ENCODE data around the gene PECR. TPM values are rescaled to one million over a fixed set of nuclear protein-coding genes. Genes with fewer than 3 reads are reported as not detected.

Gene PECR
- total and polyA plus RNA-seq, 9 of the 15 experiments (the other 6 are each of a cell fraction or from before 2014, with no cell fraction given), result 1.1 to 10.3 (median 8.2) TPM

GRCh38 chr2:216064665-216065064, 16.9 kb downstream of the PECR start:
- no peaks in the 10 kb centered on the region for H3K79me2 ChIP-seq (ENCODE audit: control insufficient read depth, insufficient read depth, low read length)
- ChIA-PET POLR2A (no interaction called here), CTCF (ENCODE audit: low intra/inter-chr PET ratio) (no interaction called here)
- no peaks in the 10 kb centered on the region for H3K9me1 ChIP-seq (ENCODE audit: control insufficient read depth, insufficient read depth, low read length)
- intact Hi-C loops (cut with micrococcal nuclease), result loop anchor here (1.0 kb wide), 1 partner anchor 76 kb away; no protein-coding TSS in a partner anchor
- no peak overlapping the region for H3K9ac ChIP-seq (ENCODE audit: insufficient read depth in 1 of 2, low read depth in 2 of 2, low read length in 2 of 2)
- no peaks in the 10 kb centered on the region for H3K27me3 ChIP-seq (ENCODE audit: control insufficient read depth in 2 of 2, insufficient read depth in 2 of 2, low read length in 2 of 2)
- H2AFZ ChIP-seq (ENCODE audit: low read depth, low read length), result no peak overlapping the region
- BruUV-seq (replicated peaks), result no TSS peak
- H3K4me1 ChIP-seq (replicated peaks in 1 of 2; ENCODE audit: control insufficient read depth in 2 of 2, insufficient read depth in 2 of 2, low read length in 2 of 2), result no peaks in the 10 kb centered on the region; a peak in 1 of 5 replicates
- H3K27ac ChIP-seq (ENCODE audit: extremely low read depth, low read depth, low read length), result no peak overlapping the region
- 25% methylated on average over 1 of the region's 1 CpG for WGBS (ENCODE audit: insufficient coverage, low coverage, missing lambda C conversion rate)
- H3K4me3 ChIP-seq, result no peak overlapping the region
- peaks cover 6% of the 10 kb centered on the region; the same call in 1 of the 3 replicates for H3K36me3 ChIP-seq (ENCODE audit: control insufficient read depth, insufficient read depth, low read length)
- no peak for ATAC-seq
- no peak for FAIRE-seq
- H4K20me1 ChIP-seq (replicated peaks; ENCODE audit: control insufficient read depth, insufficient read depth, low read length), result no peaks in the 10 kb centered on the region
- no peak overlapping the region for H3K4me2 ChIP-seq (ENCODE audit: insufficient read depth, low read length)
- in situ Hi-C loops (cut with MboI), result no loop called here
- no peaks in the 10 kb centered on the region for H3K9me3 ChIP-seq (replicated peaks; ENCODE audit: control insufficient read depth, insufficient read depth, low read depth, low read length)
- no peak for TF ChIP-seq KDM2B (CRISPR knock-in tag; IDR thresholded peaks at IDR 0.05)
- TF ChIP-seq TFE3 (CRISPR knock-in tag; IDR thresholded peaks at IDR 0.05), result no peak
- TF ChIP-seq ZNF224 (CRISPR knock-in tag; IDR thresholded peaks at IDR 0.05), result no peak
- no peak for DNase-seq (ENCODE audit: extremely low read depth in 1 of 4, low spot score in 3 of 4)

GRCh38 chr2:216064014-216064630, 17.5 kb downstream of the PECR start:
- no peak overlapping the region for H3K27ac ChIP-seq (ENCODE audit: extremely low read depth, low read depth, low read length)
- BruUV-seq (replicated peaks), result no TSS peak
- FAIRE-seq (peak; percentile 49), ATAC-seq (peak; percentile 57; the same call in 2 of the 3 replicates), DNase-seq (ENCODE audit: extremely low read depth in 1 of 4, low spot score in 3 of 4) (no peak)
- ChIA-PET POLR2A (no interaction called here), CTCF (ENCODE audit: low intra/inter-chr PET ratio) (no interaction called here)
- in situ Hi-C loops (cut with MboI) (no loop called here), intact Hi-C loops (cut with micrococcal nuclease) (loop anchor here (1.0 kb wide), 1 partner anchor 76 kb away; no protein-coding TSS in a partner anchor)
- H3K36me3 ChIP-seq (ENCODE audit: control insufficient read depth, insufficient read depth, low read length), result peaks cover 6% of the 10 kb centered on the region; the same call in 1 of the 3 replicates
- H2AFZ ChIP-seq (ENCODE audit: low read depth, low read length), result no peak overlapping the region
- 59% methylated on average over 2 of the region's 2 CpGs for WGBS (ENCODE audit: insufficient coverage, low coverage, missing lambda C conversion rate)
- no peaks in the 10 kb centered on the region for H3K9me3 ChIP-seq (replicated peaks; ENCODE audit: control insufficient read depth, insufficient read depth, low read depth, low read length)
- no peak overlapping the region for H3K4me3 ChIP-seq
- no peaks in the 10 kb centered on the region for H3K27me3 ChIP-seq (ENCODE audit: control insufficient read depth in 2 of 2, insufficient read depth in 2 of 2, low read length in 2 of 2)
- H3K4me2 ChIP-seq (ENCODE audit: insufficient read depth, low read length), result no peak overlapping the region
- H3K9me1 ChIP-seq (ENCODE audit: control insufficient read depth, insufficient read depth, low read length), result no peaks in the 10 kb centered on the region
- H4K20me1 ChIP-seq (replicated peaks; ENCODE audit: control insufficient read depth, insufficient read depth, low read length), result no peaks in the 10 kb centered on the region
- H3K4me1 ChIP-seq (replicated peaks in 1 of 2; ENCODE audit: control insufficient read depth in 2 of 2, insufficient read depth in 2 of 2, low read length in 2 of 2), result no peaks in the 10 kb centered on the region; a peak in 1 of 5 replicates
- no peak overlapping the region for H3K9ac ChIP-seq (ENCODE audit: insufficient read depth in 1 of 2, low read depth in 2 of 2, low read length in 2 of 2)
- no peaks in the 10 kb centered on the region for H3K79me2 ChIP-seq (ENCODE audit: control insufficient read depth, insufficient read depth, low read length)
- TF ChIP-seq ZNF175 (CRISPR knock-in tag; IDR thresholded peaks at IDR 0.05; ENCODE audit: low read depth) (no peak), CTCF (IDR thresholded peaks at IDR 0.05 in 2 of 3, conservative IDR thresholded peaks at IDR 0.05 in 1 of 3; ENCODE audit: insufficient read depth in 2 of 3, low read depth in 1 of 3, low read length in 3 of 3) (peak in 2 of 3 experiments; percentile 21 to 40; a peak in 3 of 6 replicates), RAD21 (CRISPR knock-in tag; conservative IDR thresholded peaks at IDR 0.05 in 1 of 2, IDR thresholded peaks at IDR 0.05 in 1 of 2) (peak; percentile 24 to 52; a peak in 3 of 4 replicates), HMG20A (CRISPR knock-in tag; conservative IDR thresholded peaks at IDR 0.05) (no peak), ZNF707 (CRISPR knock-in tag; conservative IDR thresholded peaks at IDR 0.05) (no peak)
